H9 (cell line): Measurements from ENCODE around the gene ZBTB38. TPM values are rescaled to one million over a fixed set of nuclear protein-coding genes. Genes with fewer than 3 reads are reported as not detected.

ENCODE experiments used
- DNase-seq: peaks from one replicate; pipeline ENCODE4 v3.0.0-alpha.2; 2017
- H2AFZ ChIP-seq: one replicate; pipeline ENCODE4 v1.6.1; 2013; ENCODE audit warnings: mild to moderate bottlenecking, low read length, control low read depth, moderate library complexity
- H2AK5ac ChIP-seq: 2 replicates; pipeline ENCODE4 v1.6.1; 2013; ENCODE audit warnings: low read length, control low read depth, mixed read lengths; ENCODE audit not compliant: insufficient read length
- H2BK120ac ChIP-seq: one replicate; pipeline ENCODE4 v1.6.1; 2013; ENCODE audit warnings: low read depth, mild to moderate bottlenecking, low read length, control low read depth, inconsistent platforms; ENCODE audit not compliant: poor library complexity, severe bottlenecking
- H2BK12ac ChIP-seq: 2 replicates; pipeline ENCODE4 v1.6.1; 2013; ENCODE audit warnings: low read length, control low read depth, mixed read lengths, low read depth; ENCODE audit not compliant: insufficient read length
- H2BK15ac ChIP-seq: 2 replicates; pipeline ENCODE4 v1.6.1; 2013; ENCODE audit warnings: low read depth, low read length, control low read depth
- H2BK20ac ChIP-seq: one replicate; pipeline ENCODE4 v1.6.1; 2013; ENCODE audit warnings: low read depth, mild to moderate bottlenecking, low read length, control low read depth, inconsistent platforms; ENCODE audit not compliant: poor library complexity, severe bottlenecking
- H2BK5ac ChIP-seq: 2 replicates; pipeline ENCODE4 v1.6.1; 2013; ENCODE audit warnings: low read length, control low read depth, mixed read lengths; ENCODE audit not compliant: insufficient read length
- H3K14ac ChIP-seq: 2 replicates; pipeline ENCODE4 v1.6.1; 2013; ENCODE audit warnings: low read length, control low read depth; ENCODE audit not compliant: insufficient read depth
- H3K18ac ChIP-seq: 2 replicates; pipeline ENCODE4 v1.6.1; 2013; ENCODE audit warnings: low read depth, mild to moderate bottlenecking, mixed read lengths, low read length, control low read depth; ENCODE audit not compliant: insufficient read length
- H3K23ac ChIP-seq: 2 replicates; pipeline ENCODE4 v1.6.1; 2013; ENCODE audit warnings: low read length, control low read depth, mixed read lengths, low read depth; ENCODE audit not compliant: insufficient read length
- H3K23me2 ChIP-seq: 2 replicates; pipeline ENCODE4 v1.6.1; 2013; ENCODE audit warnings: low read depth, mild to moderate bottlenecking, mixed read lengths, low read length, control low read depth; ENCODE audit not compliant: insufficient read length, poor library complexity, severe bottlenecking
- H3K27ac ChIP-seq: 2 replicates; pipeline ENCODE4 v1.5.1; 2013; ENCODE audit warnings: low read length, control low read depth, mixed read lengths, low read depth; ENCODE audit not compliant: insufficient read length
- H3K27me3 ChIP-seq: 2 replicates; pipeline ENCODE4 v1.6.1; 2013; ENCODE audit warnings: low read length, control low read depth, inconsistent platforms; ENCODE audit not compliant: insufficient read depth
- H3K4ac ChIP-seq: 2 replicates; pipeline ENCODE4 v1.6.1; 2013; ENCODE audit warnings: low read depth, mild to moderate bottlenecking, control low read depth, inconsistent platforms, low read length, moderate library complexity
- H3K4me1 ChIP-seq: 2 replicates; pipeline ENCODE4 v1.6.1; 2013; ENCODE audit warnings: low read length, control low read depth, inconsistent platforms; ENCODE audit not compliant: insufficient read depth
- H3K4me2 ChIP-seq: 2 replicates; pipeline ENCODE4 v1.6.1; 2013; ENCODE audit warnings: low read length, control low read depth, mixed read lengths; ENCODE audit not compliant: insufficient read length, insufficient read depth
- H3K56ac ChIP-seq: 2 replicates; pipeline ENCODE4 v1.6.1; 2013; ENCODE audit warnings: low read depth, mild to moderate bottlenecking, mixed read lengths, low read length, control low read depth; ENCODE audit not compliant: insufficient read length
- H3K79me1 ChIP-seq: 2 replicates; pipeline ENCODE4 v1.6.1; 2013; ENCODE audit warnings: low read depth, mild to moderate bottlenecking, moderate library complexity, low read length, control low read depth, inconsistent platforms; ENCODE audit not compliant: insufficient read depth, poor library complexity, severe bottlenecking
- H3K79me2 ChIP-seq: 2 replicates; pipeline ENCODE4 v1.6.1; 2013; ENCODE audit warnings: low read length, control low read depth, inconsistent platforms; ENCODE audit not compliant: insufficient read depth
- H3K9ac ChIP-seq: 2 replicates; pipeline ENCODE4 v1.6.1; 2013; ENCODE audit warnings: low read length, control low read depth, mixed read lengths; ENCODE audit not compliant: insufficient read length; ENCODE audit errors: extremely low read depth
- H3K9me3 ChIP-seq: one replicate; pipeline ENCODE4 v1.6.1; 2013; ENCODE audit warnings: low read depth, low read length, inconsistent platforms; ENCODE audit not compliant: control insufficient read depth
- H3T11ph ChIP-seq: one replicate; pipeline ENCODE4 v1.6.1; 2013; ENCODE audit warnings: mild to moderate bottlenecking, low read length, control low read depth, inconsistent platforms
- H4K20me1 ChIP-seq: one replicate; pipeline ENCODE4 v1.6.1; 2013; ENCODE audit not compliant: control insufficient read depth, insufficient read length, insufficient read depth
- H4K5ac ChIP-seq: 2 replicates; pipeline ENCODE4 v1.6.1; 2013; ENCODE audit warnings: low read depth, mild to moderate bottlenecking, mixed read lengths, low read length, control low read depth; ENCODE audit not compliant: insufficient read length
- H4K8ac ChIP-seq: replicated peaks from 2 replicates; pipeline ENCODE4 v1.6.1; 2013; ENCODE audit warnings: low read length, control low read depth, mixed read lengths, low read depth; ENCODE audit not compliant: insufficient read length
- H4K91ac ChIP-seq: 2 replicates; pipeline ENCODE4 v1.6.1; 2013; ENCODE audit warnings: low read depth, mild to moderate bottlenecking, moderate library complexity, mixed read lengths, low read length, control low read depth; ENCODE audit not compliant: insufficient read length
- H3K27ac Mint-ChIP-seq, 3 experiments: 2 replicates in 2 of 3; 3 replicates in 1 of 3; pipeline ENCODE4 v1.8.0; 2020 to 2021; ENCODE audit warnings: mixed read lengths in 3 of 3, mild to moderate bottlenecking in 1 of 3, moderate library complexity in 1 of 3
- H3K27me3 Mint-ChIP-seq: 2 replicates; pipeline ENCODE4 v1.8.0; 2021; ENCODE audit warnings: low read depth, mild to moderate bottlenecking, moderate library complexity, mixed read lengths
- H3K36me3 Mint-ChIP-seq, 3 experiments: 2 replicates in 2 of 3; 3 replicates in 1 of 3; pipeline ENCODE4 v1.8.0; 2020 to 2021; ENCODE audit warnings: low read depth in 3 of 3, mixed read lengths in 3 of 3; ENCODE audit not compliant: insufficient read depth in 1 of 3
- H3K4me1 Mint-ChIP-seq, 2 experiments: 2 replicates each; pipeline ENCODE4 v1.8.0; 2020; ENCODE audit warnings: mixed read lengths in 2 of 2
- H3K4me3 Mint-ChIP-seq, 2 experiments: 2 replicates in 1 of 2; 3 replicates in 1 of 2; pipeline ENCODE4 v1.8.0; 2020 to 2021; ENCODE audit warnings: mild to moderate bottlenecking in 2 of 2, mixed read lengths in 2 of 2, moderate library complexity in 1 of 2
- H3K9me3 Mint-ChIP-seq, 2 experiments: 2 replicates in 1 of 2; 3 replicates in 1 of 2; pipeline ENCODE4 v1.8.0; 2020; ENCODE audit warnings: mild to moderate bottlenecking in 2 of 2, mixed read lengths in 2 of 2, moderate library complexity in 1 of 2
- CTCF ChIP-seq: fragments of 200-600 bp; sonication (generic); conservative IDR thresholded peaks from 3 replicates; pipeline ENCODE4 v1.8.0; 2021; ENCODE audit warnings: antibody characterized with exemption, mild to moderate bottlenecking
- WGBS: extraction: QIAGEN DNeasy Blood & Tissue Kit; methylation state at CpG from one replicate; pipeline ENCODE4 v1.1.7; 2013; ENCODE audit warnings: missing lambda C conversion rate, low lambda C conversion rate, mixed read lengths; ENCODE audit not compliant: insufficient read length; ENCODE audit errors: extremely low coverage; 5-methylcytosine and 5-hydroxymethylcytosine counted together
- total RNA-seq: library from RNA; stranded (reverse); gene quantifications from 2 replicates; pipeline ENCODE4 v1.2.1, GENCODE V29; 2021

ZBTB38 gene
- total RNA-seq, 1 experiment from 2014 or later: 14.6 TPM

DNA sequence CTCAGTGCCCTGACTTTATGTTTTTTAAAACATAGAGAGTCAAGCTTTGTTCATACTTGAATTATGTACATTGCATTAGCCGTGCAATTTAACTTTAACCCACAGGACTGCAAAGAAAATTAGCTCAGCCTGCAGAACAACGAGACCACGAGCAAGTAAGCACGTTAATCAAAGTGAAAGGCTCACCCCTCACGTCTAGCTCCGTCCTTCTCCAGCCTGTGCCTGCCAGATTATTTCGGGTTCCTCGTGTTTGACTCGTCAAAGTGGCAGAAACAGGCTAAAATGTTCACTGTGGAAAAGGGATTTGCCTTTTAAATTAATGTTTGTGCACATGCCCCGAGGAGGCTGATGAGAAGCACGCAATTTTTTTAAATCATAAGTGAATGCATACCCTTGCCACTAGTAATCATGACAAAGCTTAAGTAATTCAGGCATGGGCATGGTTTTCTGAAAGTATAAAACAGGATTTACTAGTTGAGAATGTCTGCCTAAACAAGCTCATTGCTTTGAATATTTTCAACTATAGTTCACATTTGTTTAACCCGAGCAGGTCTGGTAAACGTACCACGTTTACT, 15.3 kb downstream of the ZBTB38 start:
- Histone ChIP-seq H3K79me2 (no peaks in the 10 kb centered on the region), H3K4me2 (no peak overlapping the region), H3K23me2 (no peaks in the 10 kb centered on the region), H2BK15ac (no peak overlapping the region), H3K14ac (no peak overlapping the region), H3K18ac (no peak overlapping the region), H3K23ac (no peak overlapping the region), H3K56ac (no peak overlapping the region), H2BK12ac (no peak overlapping the region), H4K5ac (no peak overlapping the region), H4K91ac (no peak overlapping the region), H3T11ph (no peak overlapping the region), H3K9ac (no peak overlapping the region), H3K79me1 (no peaks in the 10 kb centered on the region), H3K27me3 (peaks cover 2% of the 10 kb centered on the region; the same call in 1 of the 2 replicates), H4K20me1 (no peaks in the 10 kb centered on the region), H3K4ac (no peak overlapping the region), H2AK5ac (no peak overlapping the region), H3K9me3 (no peaks in the 10 kb centered on the region), H2BK20ac (no peak overlapping the region), H2AFZ (no peak overlapping the region), H3K4me1 (peaks cover 2% of the 10 kb centered on the region; the same call in 1 of the 2 replicates), H3K27ac (no peak overlapping the region), H4K8ac (no peak overlapping the region), H2BK5ac (no peak overlapping the region), H2BK120ac (no peak overlapping the region)
- Mint-ChIP-seq H3K27me3 (peaks cover under 1% of the 10 kb centered on the region; the same call in 1 of the 2 replicates), H3K4me1 (peaks cover 29 to 48% of the 10 kb centered on the region in 2 experiments), H3K27ac (no peak overlapping the region), H3K9me3 (no peaks in the 10 kb centered on the region), H3K36me3 (no peaks in the 10 kb centered on the region; a peak in 1 of 7 replicates), H3K4me3 (no peak overlapping the region)
- WGBS: no CpG with 5 or more reads among the region's 14 CpGs
- DNase-seq: no peak
- no peak for TF ChIP-seq CTCF
